GM21529 (cell line): Measurements from ENCODE around the gene CITED2.
"Not testable (repeated sequence)": the region's sequence is repeated elsewhere in the genome, so short reads cannot be mapped to it uniquely, and the experiment has no call there.

ENCODE experiments used
- ATAC-seq: cut with Tn5 transposase; IDR thresholded peaks from one replicate; pipeline ENCODE4 v1.9.1; 2021; ENCODE audit not compliant: unreplicated experiment

Gene CITED2

DNA sequence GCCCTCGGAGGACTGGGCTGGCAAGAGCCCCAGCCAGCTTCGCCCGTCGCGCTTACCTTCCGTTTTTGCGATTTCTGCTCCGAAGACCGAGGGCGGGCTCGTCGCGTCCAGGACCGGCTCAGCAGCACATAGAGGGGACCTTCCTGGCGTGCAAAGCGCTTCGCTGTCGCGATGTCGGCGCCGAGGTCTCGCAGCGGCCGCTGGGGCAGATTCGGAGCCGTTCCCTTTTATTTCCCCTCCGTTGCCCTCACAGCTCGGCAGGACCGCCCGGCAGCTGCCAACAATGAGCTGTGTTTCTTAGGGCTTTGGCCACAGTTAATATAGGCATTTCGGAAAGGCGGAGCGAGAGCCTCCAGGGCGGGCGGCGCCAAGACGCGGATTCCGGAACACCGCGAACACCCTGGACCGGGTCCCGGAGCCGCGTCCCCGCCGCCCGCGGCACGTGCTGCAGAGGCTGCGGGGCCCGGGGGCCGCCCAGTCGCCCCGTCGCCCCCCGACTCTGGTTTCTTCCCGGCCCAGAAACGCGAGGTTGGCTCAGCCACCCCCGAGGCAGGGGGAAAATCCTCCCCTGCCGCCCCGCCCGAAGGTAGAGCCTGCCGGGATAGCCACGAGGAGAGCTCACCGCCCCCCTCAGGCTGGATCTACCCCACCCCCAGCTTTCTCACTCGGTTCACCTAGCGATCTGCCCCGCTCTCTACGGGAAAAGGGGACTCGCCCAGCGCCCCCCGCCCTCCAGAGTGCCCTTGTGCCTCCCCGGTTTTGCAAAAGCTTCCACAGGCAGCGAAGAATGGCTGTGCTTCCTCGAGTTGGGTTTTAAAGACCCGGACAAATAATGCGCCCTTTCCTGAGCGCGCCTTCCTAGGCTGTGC is at the start of gene CITED2:
TSS of gene CITED2 (minus strand) at position 292 of the 869 bp plus-strand sequence. CDS start 704 bp downstream, outside the sequence.
- peak; percentile 68 for ATAC-seq

DNA sequence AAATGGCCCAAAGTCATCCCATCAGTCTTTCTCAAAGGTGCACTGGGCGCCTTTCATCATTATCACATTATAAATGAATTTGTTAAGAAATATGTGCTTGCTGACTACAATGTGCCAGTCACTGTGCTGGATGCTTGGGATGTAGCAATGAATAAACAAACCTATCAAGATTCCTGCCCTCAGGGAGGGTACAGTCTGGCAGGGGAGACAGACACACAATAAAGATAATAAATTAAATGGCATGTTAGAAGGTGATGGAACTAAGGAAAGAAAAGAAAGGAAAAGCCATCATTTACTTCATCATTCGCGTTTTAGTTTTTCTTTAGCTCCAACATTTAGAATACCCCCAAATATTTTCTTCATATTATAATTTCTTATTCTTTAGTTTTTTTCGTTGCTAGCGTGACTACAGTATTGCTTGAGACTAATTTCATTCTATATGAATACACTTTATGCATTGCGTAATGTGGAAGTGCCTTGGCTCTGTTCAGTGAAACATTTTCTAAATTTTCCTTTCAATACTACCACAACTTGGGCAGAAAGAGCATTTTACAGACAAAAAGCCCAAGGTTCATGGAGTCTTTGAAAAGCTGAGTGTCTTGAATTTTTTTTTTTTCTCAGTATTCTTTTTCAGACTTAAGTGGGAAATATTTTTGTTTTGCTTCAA is 48.7 kb upstream of the CITED2 start:
- ATAC-seq, result no peak

GRCh38 chr6:139422105-139423036 is 47.9 kb upstream of the CITED2 start:
- no peak for ATAC-seq

DNA sequence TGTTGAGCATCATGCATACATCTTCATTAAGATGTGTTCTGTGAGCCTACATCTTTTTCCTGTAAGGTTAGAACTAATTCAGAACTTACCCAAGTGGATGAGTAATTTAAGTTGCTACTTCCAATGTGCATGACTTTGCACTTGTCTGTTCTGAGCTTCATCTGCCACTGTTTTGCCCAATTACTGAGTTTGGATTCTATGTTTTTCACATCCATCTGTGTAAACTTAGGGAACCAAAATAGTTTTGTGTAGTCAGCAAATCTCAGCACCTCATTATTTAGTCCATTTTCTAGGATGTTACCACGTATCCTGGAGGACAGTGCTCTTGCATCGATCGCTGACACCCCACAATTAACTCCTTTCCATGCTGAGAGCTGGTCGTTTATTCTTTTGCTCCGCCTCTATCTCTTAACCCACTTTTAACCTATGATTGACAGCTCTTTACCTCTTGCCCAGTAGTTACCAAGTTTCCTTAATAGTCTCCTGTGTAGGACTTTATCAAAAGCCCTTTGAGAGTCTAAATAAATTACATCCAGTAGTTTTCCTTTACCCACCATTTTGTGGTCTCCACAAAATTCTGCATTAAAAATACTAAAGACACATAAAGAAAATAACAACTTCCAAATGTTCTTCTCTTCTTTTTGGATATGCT is 44.2 kb upstream of the CITED2 start:
- ATAC-seq, result no peak

- no peak for ATAC-seq
Measured at GRCh38 chr6:139416146-139416545, 41.7 kb upstream of the CITED2 start.

- ATAC-seq, result no peak
Measured at GRCh38 chr6:139415365-139415764, 40.9 kb upstream of the CITED2 start.

- ATAC-seq, result not testable (repeated sequence)
Measured at GRCh38 chr6:139412103-139412502, 37.7 kb upstream of the CITED2 start.

DNA sequence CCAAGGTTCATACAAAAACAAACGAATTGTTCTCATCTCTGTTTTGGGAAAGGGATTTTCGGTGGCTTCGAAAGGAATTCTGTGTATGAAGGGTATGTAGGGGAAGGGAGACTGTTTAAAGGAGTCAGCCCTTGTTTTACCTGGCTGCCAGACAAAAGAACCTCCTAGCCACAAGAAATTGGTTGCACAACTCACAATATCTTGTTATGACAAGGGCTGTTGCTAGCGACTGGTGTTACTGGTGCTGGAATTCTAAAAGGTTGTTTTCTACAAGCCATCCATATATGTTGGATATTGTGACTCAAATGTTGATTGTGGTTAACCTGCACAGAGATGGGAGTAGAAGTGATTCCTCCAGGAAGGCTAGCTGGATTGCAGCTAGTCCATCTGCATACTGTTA is 34.6 kb upstream of the CITED2 start:
- no peak for ATAC-seq

DNA sequence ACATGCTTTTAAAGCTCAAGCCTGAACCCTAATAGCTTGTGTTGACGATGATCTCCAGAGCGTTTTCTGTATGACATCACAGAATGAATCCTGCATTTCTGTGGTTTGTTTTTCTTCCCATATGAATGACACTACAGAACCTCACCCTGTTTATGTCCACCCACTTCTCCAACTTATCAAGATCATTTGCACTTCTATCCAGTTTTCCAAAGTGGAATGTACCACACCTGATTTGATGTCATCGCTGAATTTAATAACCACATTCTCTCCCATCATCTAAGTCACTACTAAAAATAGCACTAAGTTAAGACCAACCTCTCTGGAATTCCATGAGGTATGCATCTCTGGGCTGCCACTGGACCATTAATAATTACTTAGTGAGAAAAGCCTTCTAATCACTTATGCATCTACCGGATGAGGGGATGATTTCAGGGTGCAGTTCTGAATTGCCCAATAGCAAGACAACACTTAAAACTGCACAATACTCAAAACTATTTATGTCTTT is 33.3 kb upstream of the CITED2 start:
- no peak for ATAC-seq

- ATAC-seq, result no peak
Measured at GRCh38 chr6:139406577-139407343, 32.3 kb upstream of the CITED2 start.

GRCh38 chr6:139402876-139403386 is 28.5 kb upstream of the CITED2 start:
- ATAC-seq, result no peak

- no peak for ATAC-seq
Measured at GRCh38 chr6:139398658-139399057, 24.2 kb upstream of the CITED2 start.

DNA sequence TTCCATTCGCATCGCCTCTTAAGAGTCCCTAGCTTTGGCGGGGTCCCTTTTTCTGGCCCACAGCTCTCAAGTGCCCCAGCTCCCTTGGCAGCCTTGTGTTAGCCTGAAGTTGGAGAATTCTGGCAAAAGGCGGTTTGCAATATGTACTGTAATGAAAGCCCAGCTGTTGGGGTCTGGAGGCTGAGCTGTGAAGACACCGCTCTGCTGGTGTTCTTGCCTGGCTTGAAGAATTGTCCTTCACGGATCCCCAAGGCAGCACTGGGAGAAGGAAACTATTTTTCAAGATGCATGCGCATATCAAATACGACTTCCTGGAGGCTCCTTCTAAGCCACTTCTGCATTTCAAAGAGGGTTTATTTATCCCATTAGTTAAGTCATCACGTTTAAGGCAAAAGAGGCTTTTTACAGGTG is 21.4 kb upstream of the CITED2 start:
- no peak for ATAC-seq

GRCh38 chr6:139395371-139395770 is 20.9 kb upstream of the CITED2 start:
- no peak for ATAC-seq

DNA sequence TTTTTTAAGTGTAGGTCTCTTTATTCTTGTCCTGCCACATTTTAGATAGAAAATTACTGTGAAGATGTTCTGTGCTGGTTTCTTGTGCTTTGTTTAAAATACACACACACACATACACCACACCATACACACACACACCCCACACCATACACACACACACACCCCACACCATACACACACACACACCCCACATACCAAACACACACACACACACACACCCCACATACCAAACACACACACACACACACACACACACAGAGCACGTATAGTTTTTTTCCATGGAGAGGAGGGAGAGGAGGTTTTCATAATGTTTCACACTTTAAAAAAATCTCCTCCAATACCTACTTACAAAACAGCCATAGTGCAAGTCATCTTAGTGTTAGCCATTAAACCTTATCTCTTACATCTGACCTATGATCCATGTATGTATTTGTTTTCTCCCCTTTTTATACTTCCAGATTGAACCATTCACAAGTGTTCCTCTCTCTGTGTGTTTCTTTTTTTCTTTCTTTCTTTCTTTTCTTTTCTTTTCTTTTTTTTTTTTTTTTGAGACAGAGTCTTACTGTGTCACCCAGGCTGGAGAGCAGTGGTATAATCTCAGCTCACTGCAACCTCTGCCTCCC is 19.7 kb upstream of the CITED2 start:
- ATAC-seq, result no peak

- ATAC-seq, result peak; percentile 99
Measured at GRCh38 chr6:139392794-139393193, 18.3 kb upstream of the CITED2 start.

GRCh38 chr6:139391709-139392108 is 17.3 kb upstream of the CITED2 start:
- no peak for ATAC-seq

DNA sequence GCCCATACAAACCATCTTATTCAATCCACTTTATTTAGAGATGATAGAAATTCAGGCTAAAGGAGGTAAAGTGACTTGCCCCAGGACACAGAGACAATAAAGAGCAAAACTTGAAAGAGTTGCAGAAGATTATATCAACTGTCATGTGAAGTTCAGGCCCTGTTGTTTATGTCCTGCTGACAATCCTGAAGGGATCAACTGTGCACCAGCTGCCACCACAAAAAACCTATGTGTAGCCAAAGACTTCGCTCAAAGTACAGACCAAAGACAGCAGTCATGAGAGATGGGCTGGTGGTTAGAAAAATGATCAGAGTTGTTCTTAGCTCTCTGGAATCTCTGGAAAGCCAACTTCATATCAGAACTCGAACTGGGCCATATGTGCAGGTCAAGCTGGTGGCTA is 16.0 kb upstream of the CITED2 start:
- no peak for ATAC-seq

DNA sequence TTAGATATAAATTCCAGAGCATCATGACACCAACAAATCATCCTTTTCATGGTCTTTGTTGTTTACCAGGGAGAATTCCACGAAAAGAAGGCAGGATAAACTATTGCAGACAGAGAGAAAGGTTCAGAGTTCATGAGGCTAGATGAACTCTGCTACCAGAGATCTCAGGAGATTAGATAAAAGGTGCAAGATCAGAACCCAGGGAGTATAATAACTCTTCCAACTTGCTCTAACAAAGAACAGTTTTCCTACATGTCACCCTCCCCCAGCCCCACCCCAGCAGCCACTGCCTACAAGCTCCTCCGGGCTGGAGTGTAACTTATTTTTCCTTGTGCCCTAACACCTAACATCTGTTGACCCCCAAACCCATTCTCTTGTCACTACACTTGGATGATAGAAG is 13.9 kb upstream of the CITED2 start:
- no peak for ATAC-seq
